GM12878 (cell line): ENCODE measurements around the gene SYNDIG1.

Experiments
- EGR1 ChIP-seq, 2 experiments: IDR thresholded peaks; 1 replicate in 1 of 2; 2 replicates in 1 of 2; pipeline ENCODE4 v1.6.1; 2011 to 2012; ENCODE audit warnings: low read depth in 2 of 2, low read length in 2 of 2, borderline replicate concordance in 1 of 2, mild to moderate bottlenecking in 1 of 2, moderate library complexity in 1 of 2
- EZH2 ChIP-seq: IDR thresholded peaks from 2 replicates; pipeline ENCODE4 v1.6.1; 2012; ENCODE audit warnings: low read depth, mild to moderate bottlenecking, control low read depth, inconsistent platforms, low read length, borderline replicate concordance; ENCODE audit not compliant: control insufficient read depth
- POLR2A ChIP-seq: IDR thresholded peaks from 2 replicates; pipeline ENCODE4 v1.6.1; 2011; ENCODE audit warnings: low read depth, mild to moderate bottlenecking, low read length
- TF ChIP-seq, protein P1 (sequence below), 3 experiments: IDR thresholded peaks in 2 of 3; conservative IDR thresholded peaks in 1 of 3; 2 replicates each; pipeline ENCODE4 v1.5.1; 2011; ENCODE audit warnings: low read depth in 3 of 3, low read length in 3 of 3, mild to moderate bottlenecking in 3 of 3, control low read depth in 2 of 3, moderate library complexity in 2 of 3, inconsistent platforms in 1 of 3, mixed read lengths in 1 of 3; ENCODE audit not compliant: control insufficient read depth in 2 of 3, insufficient read depth in 1 of 3; ENCODE audit errors: extremely low read depth in 1 of 3
- TF ChIP-seq, protein P2 (sequence below): fragments of 450-650 bp; IDR thresholded peaks from 2 replicates; pipeline ENCODE4 v1.6.1; 2017; ENCODE audit warnings: antibody characterized with exemption, mild to moderate bottlenecking, moderate library complexity

DNA sequence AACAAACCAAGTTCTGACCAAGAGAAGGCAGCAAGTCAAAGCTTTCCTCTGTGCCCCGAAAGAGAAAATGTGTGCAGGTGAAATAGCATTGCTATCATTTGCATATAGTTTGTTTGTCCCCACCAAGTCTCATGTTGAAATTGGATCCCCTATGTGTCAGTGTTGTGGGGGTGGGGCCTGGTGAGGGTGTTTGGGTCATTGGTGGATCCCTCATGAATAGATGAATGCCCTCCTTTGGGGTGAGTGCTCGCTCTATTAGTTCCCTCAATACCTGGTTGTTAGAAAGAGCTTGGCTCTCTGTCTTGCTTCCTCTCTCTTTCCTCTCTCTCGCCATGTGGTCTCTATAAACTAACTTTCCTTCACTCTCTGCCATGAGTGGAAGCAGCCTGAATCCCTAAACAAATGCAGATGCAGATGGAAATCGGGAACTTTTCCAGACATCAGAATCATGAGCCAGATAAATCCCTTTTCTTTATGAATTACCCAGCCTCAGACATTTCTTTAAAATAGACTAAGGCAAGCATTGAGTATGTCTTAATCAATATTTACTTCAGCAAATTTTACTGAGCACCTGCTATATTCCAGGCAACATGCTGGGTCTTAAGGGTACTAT lies 43.8 kb upstream of the SYNDIG1 start:
- TF ChIP-seq EGR1 (IDR thresholded peaks at IDR 0.05; ENCODE audit: borderline replicate concordance in 1 of 2, low read depth in 2 of 2, low read length in 2 of 2) (no peak), POLR2A (no peak), EZH2 (no peak)
- TF ChIP-seq, protein P1, sequence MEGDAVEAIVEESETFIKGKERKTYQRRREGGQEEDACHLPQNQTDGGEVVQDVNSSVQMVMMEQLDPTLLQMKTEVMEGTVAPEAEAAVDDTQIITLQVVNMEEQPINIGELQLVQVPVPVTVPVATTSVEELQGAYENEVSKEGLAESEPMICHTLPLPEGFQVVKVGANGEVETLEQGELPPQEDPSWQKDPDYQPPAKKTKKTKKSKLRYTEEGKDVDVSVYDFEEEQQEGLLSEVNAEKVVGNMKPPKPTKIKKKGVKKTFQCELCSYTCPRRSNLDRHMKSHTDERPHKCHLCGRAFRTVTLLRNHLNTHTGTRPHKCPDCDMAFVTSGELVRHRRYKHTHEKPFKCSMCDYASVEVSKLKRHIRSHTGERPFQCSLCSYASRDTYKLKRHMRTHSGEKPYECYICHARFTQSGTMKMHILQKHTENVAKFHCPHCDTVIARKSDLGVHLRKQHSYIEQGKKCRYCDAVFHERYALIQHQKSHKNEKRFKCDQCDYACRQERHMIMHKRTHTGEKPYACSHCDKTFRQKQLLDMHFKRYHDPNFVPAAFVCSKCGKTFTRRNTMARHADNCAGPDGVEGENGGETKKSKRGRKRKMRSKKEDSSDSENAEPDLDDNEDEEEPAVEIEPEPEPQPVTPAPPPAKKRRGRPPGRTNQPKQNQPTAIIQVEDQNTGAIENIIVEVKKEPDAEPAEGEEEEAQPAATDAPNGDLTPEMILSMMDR (IDR thresholded peaks at IDR 0.05 in 2 of 3, conservative IDR thresholded peaks at IDR 0.05 in 1 of 3; ENCODE audit: control insufficient read depth in 2 of 3, extremely low read depth in 1 of 3, insufficient read depth in 1 of 3, low read depth in 3 of 3, low read length in 3 of 3): no peak
- TF ChIP-seq, protein P2, sequence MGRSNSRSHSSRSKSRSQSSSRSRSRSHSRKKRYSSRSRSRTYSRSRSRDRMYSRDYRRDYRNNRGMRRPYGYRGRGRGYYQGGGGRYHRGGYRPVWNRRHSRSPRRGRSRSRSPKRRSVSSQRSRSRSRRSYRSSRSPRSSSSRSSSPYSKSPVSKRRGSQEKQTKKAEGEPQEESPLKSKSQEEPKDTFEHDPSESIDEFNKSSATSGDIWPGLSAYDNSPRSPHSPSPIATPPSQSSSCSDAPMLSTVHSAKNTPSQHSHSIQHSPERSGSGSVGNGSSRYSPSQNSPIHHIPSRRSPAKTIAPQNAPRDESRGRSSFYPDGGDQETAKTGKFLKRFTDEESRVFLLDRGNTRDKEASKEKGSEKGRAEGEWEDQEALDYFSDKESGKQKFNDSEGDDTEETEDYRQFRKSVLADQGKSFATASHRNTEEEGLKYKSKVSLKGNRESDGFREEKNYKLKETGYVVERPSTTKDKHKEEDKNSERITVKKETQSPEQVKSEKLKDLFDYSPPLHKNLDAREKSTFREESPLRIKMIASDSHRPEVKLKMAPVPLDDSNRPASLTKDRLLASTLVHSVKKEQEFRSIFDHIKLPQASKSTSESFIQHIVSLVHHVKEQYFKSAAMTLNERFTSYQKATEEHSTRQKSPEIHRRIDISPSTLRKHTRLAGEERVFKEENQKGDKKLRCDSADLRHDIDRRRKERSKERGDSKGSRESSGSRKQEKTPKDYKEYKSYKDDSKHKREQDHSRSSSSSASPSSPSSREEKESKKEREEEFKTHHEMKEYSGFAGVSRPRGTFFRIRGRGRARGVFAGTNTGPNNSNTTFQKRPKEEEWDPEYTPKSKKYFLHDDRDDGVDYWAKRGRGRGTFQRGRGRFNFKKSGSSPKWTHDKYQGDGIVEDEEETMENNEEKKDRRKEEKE: no peak
